Small intestine (tissue), 7 donors: Measurements from ENCODE around the gene PTP4A1. TPM values are rescaled to one million over a fixed set of nuclear protein-coding genes. Genes with fewer than 3 reads are reported as not detected.
A peak's percentile ranks its signal among the peaks of the same experiment; 100 is the strongest.

Experiments used
- DNase-seq, 2 donors: peaks; one replicate each; pipeline versions ENCODE4 v3.0.0 to v3.0.0-alpha.2; 2013
- FAIRE-seq: peaks from 2 replicates; lab custom pipeline; 2012; peaks lifted over from hg19 to GRCh38; lab: Jason Lieb, UNC
- H3K27ac ChIP-seq, 3 donors: one replicate each; pipeline ENCODE4 v1.5.1; 2013; ENCODE audit warnings: low read length in 2 of 3, mild to moderate bottlenecking in 2 of 3, control low read depth in 1 of 3, inconsistent platforms in 1 of 3, low read depth in 1 of 3, moderate library complexity in 1 of 3
- H3K27me3 ChIP-seq, 3 donors: one replicate each; pipeline ENCODE4 v1.6.1; 2013; ENCODE audit warnings: low read length in 3 of 3, inconsistent platforms in 1 of 3; ENCODE audit not compliant: control insufficient read depth in 3 of 3, insufficient read depth in 3 of 3
- H3K36me3 ChIP-seq, 3 donors: one replicate each; pipeline ENCODE4 v1.6.1; 2013; ENCODE audit warnings: low read length in 3 of 3, inconsistent platforms in 1 of 3, low read depth in 1 of 3, mild to moderate bottlenecking in 1 of 3, moderate library complexity in 1 of 3; ENCODE audit not compliant: control insufficient read depth in 3 of 3, insufficient read depth in 2 of 3
- H3K4me1 ChIP-seq, 3 donors: one replicate each; pipeline ENCODE4 v1.6.1; 2013; ENCODE audit warnings: low read length in 2 of 3, inconsistent platforms in 1 of 3, low read depth in 1 of 3, mild to moderate bottlenecking in 1 of 3, moderate library complexity in 1 of 3; ENCODE audit not compliant: control insufficient read depth in 3 of 3, insufficient read depth in 2 of 3
- H3K4me3 ChIP-seq, 3 donors: one replicate each; pipeline ENCODE4 v1.5.1; 2013; ENCODE audit warnings: low read length in 3 of 3, control low read depth in 1 of 3, inconsistent platforms in 1 of 3, low read depth in 1 of 3, mild to moderate bottlenecking in 1 of 3, moderate library complexity in 1 of 3
- H3K9me3 ChIP-seq, 2 donors: one replicate each; pipeline ENCODE4 v1.6.1; 2013; ENCODE audit warnings: low read depth in 1 of 2, low read length in 1 of 2; ENCODE audit not compliant: control insufficient read depth in 2 of 2, insufficient read depth in 1 of 2
- WGBS, 3 donors: extraction: QIAGEN DNeasy Blood & Tissue Kit; methylation state at CpG; one replicate each; pipeline ENCODE4 v1.1.7; 2013; 5-methylcytosine and 5-hydroxymethylcytosine counted together
- polyA plus RNA-seq, 4 donors: library from polyadenylated mRNA; stranded (reverse) in 3 of 4; unstranded in 1 of 4; fragments of 200-250 nt in 3 of 4; fragments of 120-200 nt in 1 of 4; gene quantifications; one replicate each; pipeline versions ENCODE4 v1.2.1 to v1.2.3, GENCODE V29; 2013
- donor health status: healthy with polysubstance abuse.
- donor health status: control.
- donor health status: control.
- donor health status: Bipolar disorder and iron deficiency.
- donor health status: healthy.

The PTP4A1 gene
- polyA plus RNA-seq, 4 donors: 3.5 to 123 (median 21.4) TPM

DNA sequence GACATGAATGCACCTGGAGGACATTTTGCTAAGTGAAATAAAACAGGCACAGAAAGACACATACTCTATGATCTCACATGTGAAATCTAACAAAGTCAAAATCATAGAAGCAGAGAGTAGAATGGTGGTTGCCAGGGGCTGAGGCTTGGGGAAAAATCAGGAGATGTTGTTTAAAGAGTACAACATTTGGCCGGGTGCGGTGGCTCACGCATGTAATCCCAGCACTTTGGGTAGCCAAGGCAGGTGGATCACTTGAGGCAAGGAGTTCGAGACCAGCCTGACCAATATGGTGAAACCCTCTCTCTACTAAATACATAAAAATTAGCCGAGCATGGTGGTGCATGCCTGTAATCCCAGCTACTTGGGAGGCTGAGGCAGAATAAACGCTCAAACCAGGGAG is 26.0 kb upstream of the PTP4A1 start:
- Histone ChIP-seq H3K36me3 (no peaks in the 10 kb centered on the region), H3K4me3 (no peak overlapping the region), H3K27ac (no peak overlapping the region), H3K4me1 (no peaks in the 10 kb centered on the region), H3K9me3 (no peaks in the 10 kb centered on the region), H3K27me3 (no peaks in the 10 kb centered on the region)
- FAIRE-seq (no peak), DNase-seq (no peak)
- 93 to 95% (median 95%) methylated on average over 6 of the region's 6 CpGs for WGBS, 3 donors

- no peak overlapping the region for H3K27ac ChIP-seq
- FAIRE-seq (no peak), DNase-seq (no peak)
- WGBS, 3 donors: 91 to 100% (median 93%) methylated on average over 1 of the region's 1 CpG
- no peaks in the 10 kb centered on the region for H3K36me3 ChIP-seq
- no peaks in the 10 kb centered on the region for H3K9me3 ChIP-seq
- H3K4me1 ChIP-seq: no peaks in the 10 kb centered on the region
- H3K27me3 ChIP-seq: no peaks in the 10 kb centered on the region
- H3K4me3 ChIP-seq: no peak overlapping the region
Measured at GRCh38 chr6:63546697-63547096, 25.6 kb upstream of the PTP4A1 start.

DNA sequence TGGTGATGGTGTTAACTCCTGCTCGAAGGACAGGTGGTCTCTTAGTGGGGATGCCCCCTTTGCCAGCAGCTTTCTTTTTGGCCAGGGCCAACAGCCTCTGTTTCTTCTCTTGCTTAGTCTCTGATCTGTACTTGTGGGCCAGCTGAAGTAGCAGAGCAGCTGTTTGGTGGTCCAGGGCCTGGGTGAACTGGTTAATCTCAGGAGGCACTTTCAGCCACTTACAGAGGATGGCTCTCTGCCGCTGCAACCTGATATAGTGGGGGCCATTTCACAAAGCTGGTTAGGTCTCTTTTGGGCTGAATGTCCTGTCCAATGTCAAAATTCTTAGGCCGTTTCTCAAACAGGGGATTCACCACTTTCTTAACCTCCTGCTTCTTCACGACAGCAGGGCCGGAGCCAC is 23.2 kb upstream of the PTP4A1 start:
- no peaks in the 10 kb centered on the region for H3K4me1 ChIP-seq
- no peaks in the 10 kb centered on the region for H3K27me3 ChIP-seq
- no peak for DNase-seq
- no peaks in the 10 kb centered on the region for H3K9me3 ChIP-seq
- H3K36me3 ChIP-seq: no peaks in the 10 kb centered on the region
- no peak overlapping the region for H3K27ac ChIP-seq
- 83 to 94% (median 84%) methylated on average over 5 of the region's 5 CpGs for WGBS, 3 donors
- no peak overlapping the region for H3K4me3 ChIP-seq
- no peak for FAIRE-seq

GRCh38 chr6:63553208-63553607 is 19.1 kb upstream of the PTP4A1 start:
- WGBS, 3 donors: 74 to 86% (median 85%) methylated on average over 3 of the region's 3 CpGs
- H3K27ac ChIP-seq: no peak overlapping the region
- FAIRE-seq: no peak

GRCh38 chr6:63553900-63554299 is 18.4 kb upstream of the PTP4A1 start:
- H3K4me1 ChIP-seq: no peaks in the 10 kb centered on the region
- 70 to 100% (median 78%) methylated on average over 1 of the region's 1 CpG for WGBS, 3 donors
- no peak for DNase-seq
- H3K36me3 ChIP-seq: no peaks in the 10 kb centered on the region
- no peak for FAIRE-seq
- no peaks in the 10 kb centered on the region for H3K9me3 ChIP-seq
- H3K4me3 ChIP-seq: no peak overlapping the region
- H3K27ac ChIP-seq: no peak overlapping the region
- no peaks in the 10 kb centered on the region for H3K27me3 ChIP-seq

More at GRCh38 chr6:63553208-63553607, 19.1 kb upstream of the PTP4A1 start:
- H3K4me1 ChIP-seq: no peaks in the 10 kb centered on the region
- H3K9me3 ChIP-seq: no peaks in the 10 kb centered on the region
- DNase-seq: no peak
- H3K4me3 ChIP-seq: no peak overlapping the region
- no peaks in the 10 kb centered on the region for H3K27me3 ChIP-seq
- no peaks in the 10 kb centered on the region for H3K36me3 ChIP-seq

DNA sequence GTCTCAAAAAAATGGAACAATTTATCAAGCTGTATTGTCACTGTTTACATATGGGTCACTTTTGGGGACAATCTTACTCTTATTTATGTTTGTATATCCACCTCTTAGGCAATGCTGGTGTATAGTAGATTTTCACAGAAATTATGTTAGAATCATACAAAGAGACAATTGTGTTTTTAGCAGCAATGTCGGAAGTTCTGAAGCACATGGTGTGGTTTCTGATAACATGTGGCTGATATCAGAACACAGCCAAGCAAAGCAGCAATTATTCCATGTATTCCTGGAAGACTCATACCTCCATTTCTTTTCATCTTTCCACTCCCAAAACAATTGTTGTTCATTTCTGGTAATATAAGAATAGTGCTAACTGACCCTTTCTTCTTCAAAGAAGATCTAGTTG is 17.5 kb upstream of the PTP4A1 start:
- no peaks in the 10 kb centered on the region for H3K27me3 ChIP-seq

GRCh38 chr6:63556369-63556768 is 15.9 kb upstream of the PTP4A1 start:
- no peaks in the 10 kb centered on the region for H3K9me3 ChIP-seq
- 72 to 79% (median 78%) methylated on average over 4 of the region's 4 CpGs for WGBS, 3 donors

More for the DNA sequence above, 17.5 kb upstream of the PTP4A1 start:
- 67 to 90% (median 81%) methylated on average over 1 of the region's 1 CpG for WGBS, 3 donors
- DNase-seq: no peak
- Histone ChIP-seq H3K4me1 (no peaks in the 10 kb centered on the region), H3K27ac (no peak overlapping the region), H3K4me3 (no peak overlapping the region), H3K36me3 (no peaks in the 10 kb centered on the region), H3K9me3 (no peaks in the 10 kb centered on the region)
- no peak for FAIRE-seq

DNA sequence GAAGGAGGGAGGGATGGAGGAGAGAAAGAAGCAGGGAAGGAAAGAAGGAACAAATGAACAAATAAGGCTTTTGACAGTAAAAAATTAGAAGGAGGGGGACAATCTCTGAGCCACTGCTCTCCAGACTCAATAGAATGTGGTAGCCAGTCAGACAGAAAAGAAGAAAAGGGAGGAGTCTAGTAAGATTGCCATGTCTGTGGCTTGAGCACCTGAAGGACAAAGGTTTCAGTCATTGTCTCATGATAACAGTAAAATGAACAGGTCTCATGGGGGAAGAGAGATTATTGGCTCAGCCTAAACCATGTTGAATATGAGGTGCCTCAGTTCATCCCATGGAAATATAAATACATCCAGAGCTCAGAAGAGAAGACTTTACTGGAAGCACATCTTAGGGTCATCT is 14.0 kb upstream of the PTP4A1 start:
- peak in 1 of 2 donors; percentile 50 for DNase-seq
- no peak for FAIRE-seq

More at GRCh38 chr6:63556369-63556768, 15.9 kb upstream of the PTP4A1 start:
- Histone ChIP-seq H3K36me3 (no peaks in the 10 kb centered on the region), H3K27me3 (no peaks in the 10 kb centered on the region), H3K4me3 (no peak overlapping the region), H3K27ac (no peak overlapping the region), H3K4me1 (no peaks in the 10 kb centered on the region)
- DNase-seq: no peak
- no peak for FAIRE-seq

GRCh38 chr6:63560801-63561287 is 11.4 kb upstream of the PTP4A1 start:
- 50 to 53% (median 51%) methylated on average over 1 of the region's 1 CpG for WGBS, 3 donors
- no peak overlapping the region for H3K27ac ChIP-seq
- no peak for FAIRE-seq
- no peak for DNase-seq
- no peak overlapping the region for H3K4me3 ChIP-seq
- no peaks in the 10 kb centered on the region for H3K9me3 ChIP-seq
- no peaks in the 10 kb centered on the region for H3K36me3 ChIP-seq
- no peaks in the 10 kb centered on the region for H3K27me3 ChIP-seq
- peaks cover 0 to 1% (median under 1%) of the 10 kb centered on the region in 3 donors for H3K4me1 ChIP-seq

More for the DNA sequence above, 14.0 kb upstream of the PTP4A1 start:
- Histone ChIP-seq H3K9me3 (no peaks in the 10 kb centered on the region), H3K4me3 (no peak overlapping the region), H3K36me3 (no peaks in the 10 kb centered on the region), H3K27me3 (no peaks in the 10 kb centered on the region), H3K27ac (no peak overlapping the region), H3K4me1 (no peaks in the 10 kb centered on the region)
